ENCODE results near the gene USP22.

GRCh38 chr17:21049457-21049856 is 6.6 kb upstream of the USP22 start:
- TF ChIP-seq CTCF (optimal IDR thresholded peaks at IDR 0.05 in 1 of 3, IDR thresholded peaks at IDR 0.05 in 1 of 3, conservative IDR thresholded peaks at IDR 0.05 in 1 of 3; ENCODE audit: extremely low read depth in 1 of 3, insufficient read depth in 2 of 3, low read length in 3 of 3) (no peak), EZH2 (IDR thresholded peaks at IDR 0.05; ENCODE audit: low read length) (no peak)

Measured in keratinocyte (primary cell).